HG03097 (cell line): Measurements from ENCODE around the gene SRSF9.

Experiments
- ATAC-seq: cut with Tn5 transposase; IDR thresholded peaks from one replicate; pipeline ENCODE4 v1.9.1; 2021; ENCODE audit not compliant: unreplicated experiment, low FRiP score

Gene SRSF9

DNA sequence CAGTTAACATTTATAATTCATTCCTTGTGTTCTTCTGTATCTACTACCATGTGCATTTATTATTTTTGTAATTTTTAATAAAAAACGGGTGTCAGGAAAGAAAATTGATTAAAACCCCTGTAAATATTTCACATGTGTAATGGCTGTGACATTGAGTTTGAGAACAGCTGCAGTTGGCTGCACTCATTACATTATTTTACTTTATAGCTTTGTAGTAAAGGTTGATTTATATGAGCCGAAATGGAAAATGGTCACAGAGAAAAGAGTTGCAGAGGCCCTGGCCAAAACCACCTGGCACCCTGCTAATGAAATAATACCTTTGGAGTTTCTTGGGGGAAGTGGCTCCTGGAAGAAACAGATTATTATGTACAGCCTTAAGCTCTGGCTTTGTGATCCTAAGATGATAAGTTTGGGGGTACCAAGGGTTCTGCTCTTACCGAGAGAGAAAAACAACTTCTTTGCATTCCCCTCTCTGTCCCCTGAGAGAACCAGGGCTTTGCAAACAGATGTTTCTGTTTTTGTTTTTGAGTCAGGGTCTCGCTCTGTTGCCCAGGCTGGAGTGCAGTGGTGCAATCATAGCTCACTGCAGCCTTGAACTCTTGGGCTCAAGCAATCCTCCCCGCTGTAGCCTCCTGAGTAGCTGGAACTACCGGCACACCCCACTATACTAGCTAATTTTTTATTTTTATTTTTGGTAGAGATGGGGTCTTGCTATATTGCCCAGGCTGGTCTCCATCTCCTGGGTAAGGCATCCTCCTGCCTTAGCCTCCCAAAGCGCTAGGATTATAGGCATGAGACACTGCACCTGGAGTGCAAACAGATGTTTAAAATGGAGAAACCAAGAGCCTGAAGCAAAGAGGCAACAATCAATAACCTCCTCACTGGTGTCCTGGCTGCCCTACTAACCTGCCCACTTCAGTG lies 16.7 kb upstream of the SRSF9 start:
- ATAC-seq = no peak

DNA sequence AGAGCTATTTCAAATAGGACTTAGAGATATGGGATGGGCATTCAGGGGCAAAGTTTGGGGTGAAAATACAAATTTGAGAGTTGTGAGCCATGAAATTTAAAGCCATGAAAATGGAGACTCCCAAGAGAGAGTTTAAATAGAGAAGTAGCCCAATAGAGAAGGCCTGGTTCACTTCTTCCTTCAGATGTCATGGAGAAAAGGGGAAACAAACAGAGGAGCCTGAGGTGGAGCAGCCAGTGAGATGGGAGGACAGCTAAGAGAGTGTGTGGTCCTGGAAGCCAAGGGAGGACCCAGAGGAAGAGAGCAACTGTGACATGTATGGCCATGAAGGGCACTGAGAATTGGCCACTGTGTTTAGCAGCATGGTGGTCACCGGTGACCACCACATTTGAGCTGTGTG lies 14.1 kb upstream of the SRSF9 start:
- ATAC-seq = no peak

- ATAC-seq = no peak
Measured at GRCh38 chr12:120481022-120481767, 11.6 kb upstream of the SRSF9 start.

- no peak for ATAC-seq
Measured at GRCh38 chr12:120480211-120480610, 10.7 kb upstream of the SRSF9 start.

DNA sequence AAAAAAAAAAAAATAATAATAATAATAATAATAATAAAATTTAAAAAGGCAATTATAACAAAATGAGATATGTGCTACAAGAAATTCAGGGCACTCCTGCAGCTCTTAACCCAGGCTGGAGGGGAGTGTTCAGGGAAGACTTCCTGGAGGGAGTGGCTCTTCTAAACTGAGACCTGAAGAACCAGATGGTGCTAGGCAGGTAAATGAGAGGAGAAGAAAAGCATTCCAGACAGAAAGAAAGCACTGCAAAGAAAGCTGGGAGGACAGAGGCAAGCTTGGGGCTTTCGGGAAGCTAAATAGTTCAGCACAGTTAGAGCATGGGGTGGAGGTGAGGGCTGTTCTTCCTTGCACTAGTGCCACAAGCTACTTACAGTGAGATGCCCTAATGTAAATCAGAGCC lies 9.9 kb upstream of the SRSF9 start:
- no peak for ATAC-seq

GRCh38 chr12:120475643-120476042 lies 6.1 kb upstream of the SRSF9 start:
- ATAC-seq = no peak

GRCh38 chr12:120474616-120474960 lies 5.0 kb upstream of the SRSF9 start:
- ATAC-seq = no peak

DNA sequence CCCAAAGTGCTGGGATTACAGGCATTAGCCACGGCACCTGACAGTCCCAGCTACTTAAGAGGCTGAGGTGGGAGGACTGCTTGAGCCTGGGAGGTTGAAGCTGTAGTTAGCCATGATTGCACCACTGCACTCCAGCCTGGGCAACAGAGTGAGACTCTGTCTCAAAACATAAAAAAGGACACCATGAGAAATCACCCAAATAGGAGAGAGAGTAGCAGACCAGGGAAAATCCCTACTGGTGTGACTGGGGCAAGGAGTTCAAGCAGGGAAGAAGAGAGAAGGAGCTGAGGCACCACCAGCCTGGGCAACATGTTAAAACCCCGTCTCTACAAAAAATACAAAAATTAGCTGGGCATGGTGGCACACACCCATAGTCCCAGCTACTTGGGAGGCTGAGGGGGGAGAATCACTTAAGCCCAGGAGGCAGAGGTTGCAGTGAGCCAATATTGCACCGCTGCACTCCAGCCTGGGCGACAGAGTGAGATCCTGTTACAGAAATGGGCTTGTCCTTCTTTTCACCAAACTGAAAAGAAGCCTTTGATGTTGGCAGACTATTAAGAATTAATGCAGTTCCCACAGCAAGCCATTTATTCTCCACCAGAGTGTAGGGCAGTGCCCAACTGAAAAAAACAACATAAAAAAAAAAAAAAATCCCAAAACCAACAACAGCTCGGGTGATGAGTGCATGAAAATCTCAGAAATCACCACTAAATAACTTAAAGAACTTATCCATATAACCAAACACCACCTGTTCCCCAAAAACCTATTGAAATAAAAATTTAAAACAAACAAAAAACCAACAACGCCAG lies 4.5 kb upstream of the SRSF9 start:
- no peak for ATAC-seq

DNA sequence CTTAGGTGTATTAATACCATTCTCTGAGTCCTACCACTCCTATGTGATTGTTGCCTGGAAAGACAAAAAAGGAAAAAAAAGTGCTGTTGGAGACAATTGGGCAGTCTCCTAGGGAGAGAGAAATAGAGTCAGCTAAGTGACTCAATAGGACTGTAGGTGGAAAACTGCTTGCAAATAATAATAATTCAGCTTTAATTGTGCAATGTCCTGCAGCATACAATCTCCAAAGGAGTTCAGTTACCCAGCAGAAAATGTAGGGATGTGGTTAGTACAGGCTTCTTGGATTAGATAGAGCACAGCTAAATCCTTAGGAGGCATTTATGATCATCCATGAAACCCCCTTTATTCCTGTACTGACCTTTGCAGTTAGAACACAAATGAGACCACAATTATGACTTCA lies 3.0 kb upstream of the SRSF9 start:
- ATAC-seq = no peak

GRCh38 chr12:120470150-120470784 lies 719 bp upstream of the SRSF9 start:
- no peak for ATAC-seq

- ATAC-seq = peak; percentile 27
Measured at GRCh38 chr12:120468821-120469449, 613 bp downstream of the SRSF9 start.

- ATAC-seq = no peak
Measured at GRCh38 chr12:120468325-120468820, 1.2 kb downstream of the SRSF9 start.

- ATAC-seq = no peak
Measured at GRCh38 chr12:120467439-120467838, 2.1 kb downstream of the SRSF9 start.

DNA sequence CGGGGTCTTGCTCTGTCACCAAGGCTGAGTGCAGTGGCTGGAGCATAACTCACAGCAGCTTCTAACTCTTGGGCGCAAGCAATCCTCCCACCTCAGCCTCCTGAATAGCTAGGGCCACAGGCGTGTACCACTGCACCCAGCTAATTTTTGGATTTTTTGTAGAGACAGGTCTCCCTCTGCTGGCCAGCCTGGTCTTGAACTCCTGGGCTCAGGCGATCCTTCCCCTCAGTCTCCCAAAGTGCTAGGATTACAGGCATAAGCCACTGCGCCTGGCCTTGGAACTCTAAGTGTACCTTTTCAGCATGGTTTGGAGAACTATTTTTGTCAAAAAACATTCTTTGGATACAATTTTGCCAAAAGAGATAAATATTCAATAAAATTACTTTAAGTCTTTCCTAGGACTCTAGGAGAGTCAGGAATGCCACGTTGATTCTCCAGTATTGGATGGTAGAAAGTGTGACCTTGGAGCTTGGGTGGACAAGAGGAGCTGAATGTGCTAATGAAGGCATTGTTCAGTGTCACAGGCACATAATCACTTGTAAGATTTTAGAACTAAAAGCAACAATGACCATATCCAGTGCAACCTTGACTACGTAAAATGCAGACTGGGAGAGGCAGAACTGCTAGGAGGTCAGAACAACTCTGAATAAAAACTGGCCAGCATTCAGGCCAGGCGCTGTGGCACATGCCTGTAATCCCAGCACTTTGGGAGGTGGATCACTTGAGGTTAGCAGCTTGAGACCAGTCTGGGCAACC lies 2.8 kb downstream of the SRSF9 start:
- ATAC-seq = no peak

DNA sequence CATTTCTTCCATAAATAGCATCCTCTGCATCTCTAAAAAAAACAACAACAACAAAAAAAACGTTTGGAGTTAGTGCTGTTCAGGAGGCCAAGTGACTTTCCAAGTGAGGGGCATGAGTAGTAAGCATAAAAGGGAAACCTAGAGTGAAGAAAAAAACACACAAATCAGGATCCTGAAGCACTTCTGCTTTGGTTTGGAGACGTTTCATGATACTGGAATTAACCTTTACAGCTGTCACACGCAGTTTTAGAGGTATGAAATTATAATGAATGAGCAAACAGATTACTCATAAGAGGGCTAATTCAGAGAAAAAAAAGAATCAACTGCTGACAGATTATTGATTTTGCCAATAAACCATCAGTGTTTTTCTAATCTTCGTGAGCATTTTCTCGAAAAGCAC lies 3.8 kb downstream of the SRSF9 start:
- ATAC-seq = no peak

DNA sequence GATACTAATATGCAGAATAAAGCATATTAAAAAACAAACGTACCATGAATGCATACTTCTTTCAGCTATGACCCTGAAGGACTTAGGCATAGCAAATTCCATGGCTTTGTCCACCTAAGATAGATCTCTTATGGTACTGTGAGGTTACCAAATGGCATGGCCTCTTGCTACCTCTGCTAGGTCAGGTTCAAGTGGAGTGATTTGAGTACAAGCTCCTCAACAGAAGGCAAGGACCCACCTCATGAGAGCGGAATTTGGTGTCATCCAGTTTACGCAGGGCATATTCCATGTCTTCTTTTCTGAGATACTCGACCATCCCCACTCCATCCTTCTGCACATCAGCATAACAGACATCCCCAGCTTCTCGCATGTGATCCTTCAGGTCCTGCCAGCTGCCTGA lies 5.8 kb downstream of the SRSF9 start:
- ATAC-seq = no peak

GRCh38 chr12:120462099-120462640 lies 7.4 kb downstream of the SRSF9 start:
- no peak for ATAC-seq

DNA sequence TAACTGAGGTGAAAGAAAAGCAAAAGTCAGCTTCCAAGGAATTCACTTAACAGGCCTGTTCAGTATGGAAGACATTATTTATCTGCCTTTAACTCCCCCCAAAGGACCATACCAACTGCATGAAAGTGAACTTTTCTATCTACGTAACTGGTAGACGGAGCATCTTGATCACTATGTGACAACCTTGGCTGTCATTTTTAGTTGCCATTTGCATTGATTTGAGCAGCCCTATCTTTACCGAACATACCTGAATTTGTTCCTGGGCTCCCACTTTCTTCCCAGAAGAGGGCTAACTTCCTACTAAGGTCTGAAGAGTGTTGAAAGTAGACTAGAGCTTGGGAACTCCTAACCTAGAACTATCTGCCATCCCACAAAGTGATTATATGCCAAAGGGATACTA lies 9.4 kb downstream of the SRSF9 start:
- no peak for ATAC-seq

- ATAC-seq = no peak
Measured at GRCh38 chr12:120457133-120457532, 12.4 kb downstream of the SRSF9 start.
